Fibroblast of skin of left quadriceps (primary cell): ENCODE results near the gene IER5L.
"Not testable (repeated sequence)": the region's sequence is repeated elsewhere in the genome, so short reads cannot be mapped to it uniquely, and the experiment has no call there.

Experiments used
- DNase-seq, 2 experiments: peaks; one replicate each; pipeline ENCODE4 v3.0.0-alpha.2; 2013; ENCODE audit warnings: low read depth in 2 of 2

The IER5L gene

GRCh38 chr9:129138476-129139232 lies 39.4 kb downstream of the IER5L start:
- DNase-seq: no peak

GRCh38 chr9:129138144-129138462 lies 40.0 kb downstream of the IER5L start:
- no peak for DNase-seq

- no peak for DNase-seq
Measured at GRCh38 chr9:129137292-129138143, 40.5 kb downstream of the IER5L start.

GRCh38 chr9:129136446-129137035 lies 41.5 kb downstream of the IER5L start:
- DNase-seq: no peak

GRCh38 chr9:129135476-129135875 lies 42.6 kb downstream of the IER5L start:
- no peak for DNase-seq

GRCh38 chr9:129133082-129133481 lies 45.0 kb downstream of the IER5L start:
- no peak for DNase-seq

GRCh38 chr9:129131300-129132145 lies 46.5 kb downstream of the IER5L start:
- DNase-seq: no peak

GRCh38 chr9:129130791-129131190 lies 47.3 kb downstream of the IER5L start:
- no peak for DNase-seq

- DNase-seq: not testable (repeated sequence)
Measured at GRCh38 chr9:129130271-129130670, 47.8 kb downstream of the IER5L start.

GRCh38 chr9:129128689-129129088 lies 49.4 kb downstream of the IER5L start:
- DNase-seq: no peak

- DNase-seq: no peak
Measured at GRCh38 chr9:129126749-129127618, 51.1 kb downstream of the IER5L start.
